Chondrocyte (in vitro differentiated cells): ENCODE data around the gene MYRIP. TPM values are rescaled to one million over a fixed set of nuclear protein-coding genes. Genes with fewer than 3 reads are reported as not detected.
A peak's percentile ranks its signal among the peaks of the same experiment; 100 is the strongest.

Experiments used
- DNase-seq: peaks from one replicate; pipeline ENCODE4 v3.0.0; 2021; ENCODE audit warnings: mixed read lengths, low spot score
- H3K27ac Mint-ChIP-seq: one replicate; pipeline ENCODE4 v1.8.0; 2021; ENCODE audit warnings: mild to moderate bottlenecking, moderate library complexity, mixed read lengths; ENCODE audit not compliant: unreplicated experiment
- H3K27me3 Mint-ChIP-seq: 2 replicates; pipeline ENCODE4 v1.8.0; 2021; ENCODE audit warnings: low read depth, mixed read lengths
- H3K36me3 Mint-ChIP-seq: 2 replicates; pipeline ENCODE4 v1.8.0; 2021; ENCODE audit warnings: low read depth, mixed read lengths
- H3K4me1 Mint-ChIP-seq: 2 replicates; pipeline ENCODE4 v1.8.0; 2021; ENCODE audit warnings: low read depth, mild to moderate bottlenecking, mixed read lengths
- H3K4me3 Mint-ChIP-seq: one replicate; pipeline ENCODE4 v1.8.0; 2021; ENCODE audit warnings: mild to moderate bottlenecking, moderate library complexity, mixed read lengths; ENCODE audit not compliant: unreplicated experiment
- H3K9me3 Mint-ChIP-seq: 2 replicates; pipeline ENCODE4 v1.8.0; 2021; ENCODE audit warnings: low read depth, mixed read lengths
- total RNA-seq: library from RNA; stranded (reverse); gene quantifications from 3 replicates; pipeline ENCODE4 v1.2.1, GENCODE V29; 2021
- TF ChIP-seq, protein P1 (sequence below): fragments of 200-600 bp; sonication (generic); IDR thresholded peaks from 2 replicates; pipeline ENCODE4 v1.5.0; 2021; ENCODE audit warnings: antibody characterized with exemption, mild to moderate bottlenecking, moderate library complexity

MYRIP gene
- total RNA-seq, 1 donor from 2014 or later: 0.12 TPM

- H3K4me3 Mint-ChIP-seq: no peak overlapping the region
- no peak overlapping the region for H3K27ac Mint-ChIP-seq
- H3K36me3 Mint-ChIP-seq: peaks cover 3% of the 10 kb centered on the region
- H3K27me3 Mint-ChIP-seq: no peaks in the 10 kb centered on the region
- peaks cover 49% of the 10 kb centered on the region for H3K9me3 Mint-ChIP-seq
- DNase-seq: no peak
- H3K4me1 Mint-ChIP-seq: no peaks in the 10 kb centered on the region
- TF ChIP-seq, protein P1, sequence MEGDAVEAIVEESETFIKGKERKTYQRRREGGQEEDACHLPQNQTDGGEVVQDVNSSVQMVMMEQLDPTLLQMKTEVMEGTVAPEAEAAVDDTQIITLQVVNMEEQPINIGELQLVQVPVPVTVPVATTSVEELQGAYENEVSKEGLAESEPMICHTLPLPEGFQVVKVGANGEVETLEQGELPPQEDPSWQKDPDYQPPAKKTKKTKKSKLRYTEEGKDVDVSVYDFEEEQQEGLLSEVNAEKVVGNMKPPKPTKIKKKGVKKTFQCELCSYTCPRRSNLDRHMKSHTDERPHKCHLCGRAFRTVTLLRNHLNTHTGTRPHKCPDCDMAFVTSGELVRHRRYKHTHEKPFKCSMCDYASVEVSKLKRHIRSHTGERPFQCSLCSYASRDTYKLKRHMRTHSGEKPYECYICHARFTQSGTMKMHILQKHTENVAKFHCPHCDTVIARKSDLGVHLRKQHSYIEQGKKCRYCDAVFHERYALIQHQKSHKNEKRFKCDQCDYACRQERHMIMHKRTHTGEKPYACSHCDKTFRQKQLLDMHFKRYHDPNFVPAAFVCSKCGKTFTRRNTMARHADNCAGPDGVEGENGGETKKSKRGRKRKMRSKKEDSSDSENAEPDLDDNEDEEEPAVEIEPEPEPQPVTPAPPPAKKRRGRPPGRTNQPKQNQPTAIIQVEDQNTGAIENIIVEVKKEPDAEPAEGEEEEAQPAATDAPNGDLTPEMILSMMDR: peak; percentile 67
These were observed 181.1 kb downstream of the MYRIP start for GRCh38 chr3:39990532-39990931.

GRCh38 chr3:40008796-40009195 lies 199.4 kb downstream of the MYRIP start:
- Mint-ChIP-seq H3K9me3 (no peaks in the 10 kb centered on the region), H3K27ac (no peak overlapping the region), H3K36me3 (no peaks in the 10 kb centered on the region), H3K4me1 (no peaks in the 10 kb centered on the region), H3K27me3 (peaks cover 15% of the 10 kb centered on the region), H3K4me3 (no peak overlapping the region)
- no peak for DNase-seq
- TF ChIP-seq, protein P1: no peak

DNA sequence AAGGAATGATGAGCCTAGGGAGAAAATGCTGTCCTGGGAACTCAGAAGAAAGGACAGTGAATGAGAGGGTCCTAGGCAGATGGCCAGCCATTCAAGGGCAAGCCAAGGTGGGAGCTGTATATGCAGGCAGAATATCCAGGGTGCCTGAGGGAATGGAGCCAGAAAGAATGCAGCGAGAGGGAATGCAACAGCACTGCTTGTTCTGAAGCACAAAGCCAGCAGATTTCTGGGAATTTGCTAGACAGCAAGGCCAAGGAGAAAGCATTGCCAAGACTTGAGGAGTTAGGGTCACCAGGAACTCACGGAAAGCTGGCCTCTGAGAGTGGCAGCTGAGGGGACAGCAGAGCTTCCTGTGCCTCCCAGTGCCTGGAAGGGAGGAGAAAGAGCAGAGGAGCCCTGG lies 200.6 kb downstream of the MYRIP start:
- H3K27ac Mint-ChIP-seq: no peak overlapping the region
- peaks cover 19% of the 10 kb centered on the region for H3K27me3 Mint-ChIP-seq
- no peaks in the 10 kb centered on the region for H3K4me1 Mint-ChIP-seq
- no peaks in the 10 kb centered on the region for H3K9me3 Mint-ChIP-seq
- no peak for DNase-seq
- no peaks in the 10 kb centered on the region for H3K36me3 Mint-ChIP-seq
- no peak overlapping the region for H3K4me3 Mint-ChIP-seq
- TF ChIP-seq, protein P1: no peak

GRCh38 chr3:40012381-40012780 lies 203.0 kb downstream of the MYRIP start:
- TF ChIP-seq, protein P1: no peak
- no peak for DNase-seq
- peaks cover 21% of the 10 kb centered on the region for H3K27me3 Mint-ChIP-seq
- no peak overlapping the region for H3K27ac Mint-ChIP-seq
- no peaks in the 10 kb centered on the region for H3K4me1 Mint-ChIP-seq
- H3K36me3 Mint-ChIP-seq: no peaks in the 10 kb centered on the region
- H3K9me3 Mint-ChIP-seq: no peaks in the 10 kb centered on the region
- H3K4me3 Mint-ChIP-seq: no peak overlapping the region

DNA sequence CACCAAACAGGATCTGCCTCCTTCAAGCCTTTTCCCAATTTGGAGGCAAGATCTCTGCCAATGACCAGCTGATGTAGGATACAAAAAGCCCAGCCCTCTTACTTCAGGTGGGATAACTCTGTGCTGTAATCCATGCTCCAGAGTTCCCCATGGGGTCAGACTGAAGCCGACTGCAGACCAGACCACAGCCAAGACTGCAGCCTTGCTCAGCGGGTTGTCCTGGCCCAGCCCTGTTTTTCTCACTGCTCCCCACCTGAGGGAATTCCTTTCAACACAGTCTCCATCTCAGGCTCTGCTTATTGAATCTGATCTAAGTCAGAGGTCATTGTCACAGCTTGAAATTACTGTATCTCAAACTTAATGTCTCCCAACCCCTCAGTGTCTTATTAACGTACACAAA lies 207.0 kb downstream of the MYRIP start:
- Mint-ChIP-seq H3K27ac (no peak overlapping the region), H3K36me3 (no peaks in the 10 kb centered on the region), H3K27me3 (peaks cover 29% of the 10 kb centered on the region), H3K9me3 (no peaks in the 10 kb centered on the region), H3K4me3 (no peak overlapping the region), H3K4me1 (no peaks in the 10 kb centered on the region)
- TF ChIP-seq, protein P1: no peak
- no peak for DNase-seq
